SK-N-SH (cell line): Measurements from ENCODE around the gene DLGAP3. TPM values are rescaled to one million over a fixed set of nuclear protein-coding genes. Genes with fewer than 3 reads are reported as not detected.

Experiments used
- CTCF ChIA-PET: fragments of 300-600, 350-600 bp; formaldehyde crosslinking; extraction: SDS; loops from one replicate; lab custom pipeline; 2021; lab: Yijun Ruan, JAX
- POLR2A ChIA-PET: fragments of 350-600 bp; sonication (Branson Sonifier 250); formaldehyde crosslinking; extraction: SDS; loops from one replicate; lab custom pipeline; 2020; ENCODE audit warnings: antibody characterized with exemption, inconsistent platforms; lab: Yijun Ruan, JAX
- DNase-seq: peaks from one replicate; pipeline ENCODE4 v3.0.0; 2012
- H2AFZ ChIP-seq: fragments of 200-600 bp; sonication (generic); 2 replicates; pipeline ENCODE4 v1.8.1; 2016; ENCODE audit warnings: antibody characterized with exemption, mild to moderate bottlenecking, low read depth
- H3F3A ChIP-seq: fragments of 200-600 bp; sonication (generic); replicated peaks from 2 replicates; pipeline ENCODE3; 2016; ENCODE audit warnings: antibody characterized with exemption, mild to moderate bottlenecking; ENCODE audit not compliant: insufficient read depth
- H3K27ac ChIP-seq, 2 experiments: fragments of 200-500 bp in 1 of 2; fragments of 200-600 bp in 1 of 2; sonication (Bioruptor generic) in 1 of 2; sonication (generic), shearing (Covaris generic) in 1 of 2; 2 replicates each; pipeline versions ENCODE4 v1.5.1 to v1.6.1; 2014 to 2016; ENCODE audit warnings: low read depth in 2 of 2, inconsistent platforms in 1 of 2, low read length in 1 of 2, mild to moderate bottlenecking in 1 of 2, mixed read lengths in 1 of 2
- H3K27me3 ChIP-seq: fragments of 200-600 bp; sonication (generic), shearing (Covaris generic); 2 replicates; pipeline ENCODE4 v1.6.1; 2016; ENCODE audit warnings: mixed run types; ENCODE audit not compliant: insufficient read depth
- H3K36me3 ChIP-seq, 2 experiments: fragments of 200-500 bp in 1 of 2; fragments of 200-600 bp in 1 of 2; sonication (Bioruptor generic) in 1 of 2; sonication (generic) in 1 of 2; replicated peaks in 1 of 2; 2 replicates each; pipeline versions ENCODE3 to v1.5.1; 2014 to 2016; ENCODE audit warnings: low read length in 1 of 2, mild to moderate bottlenecking in 1 of 2; ENCODE audit not compliant: insufficient read depth in 2 of 2, control insufficient read depth in 1 of 2
- H3K4me1 ChIP-seq, 2 experiments: fragments of 200-500 bp in 1 of 2; fragments of 200-600 bp in 1 of 2; sonication (Bioruptor generic) in 1 of 2; sonication (generic), shearing (Covaris generic) in 1 of 2; 2 replicates each; pipeline versions ENCODE4 v1.5.1 to v1.6.1; 2014 to 2016; ENCODE audit warnings: low read depth in 1 of 2, low read length in 1 of 2, mixed run types in 1 of 2; ENCODE audit not compliant: insufficient read depth in 2 of 2, control insufficient read depth in 1 of 2
- H3K4me2 ChIP-seq: fragments of 200-600 bp; sonication (generic), shearing (Covaris generic); 2 replicates; pipeline ENCODE4 v1.6.1; 2017; ENCODE audit warnings: mixed run types
- H3K4me3 ChIP-seq, 2 experiments: fragments of 200-500 bp in 1 of 2; fragments of 200-600 bp in 1 of 2; sonication (Bioruptor generic) in 1 of 2; sonication (generic), shearing (Covaris generic) in 1 of 2; 2 replicates each; pipeline versions ENCODE4 v1.5.1 to v1.8.1; 2014 to 2016; ENCODE audit warnings: low read depth in 2 of 2, inconsistent platforms in 1 of 2, low read length in 1 of 2, mild to moderate bottlenecking in 1 of 2, mixed read lengths in 1 of 2, moderate library complexity in 1 of 2
- H3K79me2 ChIP-seq: fragments of 200-600 bp; sonication (generic); 2 replicates; pipeline ENCODE4 v1.8.1; 2017; ENCODE audit warnings: mild to moderate bottlenecking; ENCODE audit not compliant: insufficient read depth
- H3K9ac ChIP-seq: fragments of 200-600 bp; sonication (generic); 2 replicates; pipeline ENCODE4 v1.6.1; 2017; ENCODE audit warnings: mixed run types
- H3K9me2 ChIP-seq: fragments of 200-600 bp; sonication (generic); 2 replicates; pipeline ENCODE4 v1.6.1; 2017; ENCODE audit warnings: mixed run types
- H3K9me3 ChIP-seq: fragments of 200-600 bp; sonication (generic); 2 replicates; pipeline ENCODE4 v1.6.1; 2017; ENCODE audit warnings: mixed run types, mild to moderate bottlenecking, moderate library complexity
- H4K20me1 ChIP-seq: fragments of 200-600 bp; sonication (generic); 2 replicates; pipeline ENCODE4 v1.6.1; 2017; ENCODE audit warnings: mild to moderate bottlenecking, mixed run types; ENCODE audit not compliant: insufficient read depth
- CHD2 ChIP-seq: fragments of 150-350 bp; IDR thresholded peaks from 2 replicates; pipeline ENCODE4 v1.6.1; 2018; ENCODE audit warnings: low read length; ENCODE audit not compliant: partially characterized antibody
- EZH2phosphoT487 ChIP-seq: fragments of 200-600 bp; sonication (generic); IDR thresholded peaks from 2 replicates; pipeline ENCODE4 v1.6.1; 2017; ENCODE audit warnings: low read depth, mixed run types, mild to moderate bottlenecking, antibody characterized with exemption, moderate library complexity, borderline replicate concordance
- FOSL2 ChIP-seq: IDR thresholded peaks from 2 replicates; pipeline ENCODE4 v1.4.0; 2012; ENCODE audit warnings: low read depth, mild to moderate bottlenecking, moderate library complexity, borderline replicate concordance
- GABPA ChIP-seq: IDR thresholded peaks from 2 replicates; pipeline ENCODE4 v1.4.0; 2012; ENCODE audit warnings: low read depth, mild to moderate bottlenecking
- GATA2 ChIP-seq: sonication (generic); formaldehyde crosslinking; IDR thresholded peaks from 2 replicates; pipeline ENCODE4 v1.5.0; 2020; ENCODE audit warnings: mild to moderate bottlenecking, missing genetic modification reagents
- JUND ChIP-seq: IDR thresholded peaks from 2 replicates; pipeline ENCODE4 v1.4.0; 2012
- NRF1 ChIP-seq: IDR thresholded peaks from 2 replicates; pipeline ENCODE4 v1.6.1; 2012; ENCODE audit warnings: low read depth, mild to moderate bottlenecking, low read length
- SIN3A ChIP-seq: IDR thresholded peaks from 2 replicates; pipeline ENCODE4 v1.6.1; 2012; ENCODE audit warnings: low read depth, mild to moderate bottlenecking, low read length, moderate library complexity, borderline replicate concordance
- SMC3 ChIP-seq: IDR thresholded peaks from 2 replicates; pipeline ENCODE4 v1.6.1; 2012; ENCODE audit warnings: low read depth, low read length, improper control_type of control experiment
- TAF1 ChIP-seq: IDR thresholded peaks from 2 replicates; pipeline ENCODE4 v1.6.1; 2012; ENCODE audit warnings: low read depth, mild to moderate bottlenecking, low read length, moderate library complexity, borderline replicate concordance
- TEAD4 ChIP-seq: IDR thresholded peaks from 2 replicates; pipeline ENCODE4 v1.4.0; 2012; ENCODE audit warnings: mild to moderate bottlenecking, borderline replicate concordance; ENCODE audit not compliant: insufficient read depth
- YY1 ChIP-seq: IDR thresholded peaks from 2 replicates; pipeline ENCODE4 v1.4.0; 2012; ENCODE audit warnings: low read depth, mild to moderate bottlenecking
- WGBS: methylation state at CpG from one replicate; pipeline ENCODE4 v1.1.6; 2017; ENCODE audit warnings: low lambda C conversion rate; 5-methylcytosine and 5-hydroxymethylcytosine counted together
- polyA plus RNA-seq, 3 experiments: library from polyadenylated mRNA; depleted of rRNA; stranded (reverse); fragments of >200 nt; gene quantifications; 2 replicates each; pipeline ENCODE4 v1.2.3, GENCODE V29; 2012
- TF ChIP-seq, protein P1 (sequence below): fragments of 200-600 bp; sonication (generic); IDR thresholded peaks from 2 replicates; pipeline ENCODE4 v1.6.1; 2017; ENCODE audit warnings: antibody characterized with exemption, mild to moderate bottlenecking, moderate library complexity
- TF ChIP-seq, protein P2 (sequence below): fragments of 150-350 bp; IDR thresholded peaks from 2 replicates; pipeline ENCODE4 v1.6.1; 2016; ENCODE audit warnings: mild to moderate bottlenecking, low read depth, low read length
- TF ChIP-seq, protein P3 (sequence below): IDR thresholded peaks from 2 replicates; pipeline ENCODE4 v1.4.0; 2012; ENCODE audit warnings: low read depth, borderline replicate concordance
- TF ChIP-seq, protein P4 (sequence below): IDR thresholded peaks from 2 replicates; pipeline ENCODE4 v1.4.0; 2012; ENCODE audit warnings: low read depth
- TF ChIP-seq, protein P5 (sequence below): IDR thresholded peaks from 2 replicates; pipeline ENCODE4 v1.6.1; 2012; ENCODE audit warnings: mild to moderate bottlenecking, low read depth, low read length, moderate library complexity

The DLGAP3 gene
- polyA plus RNA-seq, 1 of the 3 experiments (the other 2 are of a cell fraction) = 0.15 TPM

DNA sequence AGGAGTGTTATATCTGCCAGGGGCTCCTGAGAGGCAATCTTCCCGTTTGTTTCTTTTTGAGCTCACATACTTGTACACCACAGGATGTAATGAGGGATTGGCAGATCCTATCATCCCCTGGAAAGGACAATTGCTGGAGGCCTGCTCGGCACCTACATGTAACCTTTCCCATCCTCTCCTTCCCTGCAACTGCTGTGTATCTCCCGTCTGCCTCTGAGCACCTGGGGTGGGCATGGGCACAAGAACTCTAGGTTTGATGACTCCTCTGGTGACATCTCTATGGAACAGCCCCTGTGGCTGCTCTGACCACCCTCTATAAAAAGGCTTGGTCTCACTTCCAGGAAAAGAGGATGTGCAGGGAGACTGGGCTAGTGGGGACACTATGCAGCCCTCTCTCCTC, 44.9 kb downstream of the DLGAP3 start:
- Histone ChIP-seq H3K27ac (no peak overlapping the region), H3K9ac (no peak overlapping the region), H3K36me3 (no peaks in the 10 kb centered on the region), H4K20me1 (no peaks in the 10 kb centered on the region), H3K4me3 (no peak overlapping the region), H3F3A (no peaks in the 10 kb centered on the region), H3K9me2 (no peaks in the 10 kb centered on the region), H3K79me2 (no peaks in the 10 kb centered on the region), H3K9me3 (no peaks in the 10 kb centered on the region), H2AFZ (no peak overlapping the region), H3K4me1 (no peaks in the 10 kb centered on the region), H3K27me3 (no peaks in the 10 kb centered on the region), H3K4me2 (no peak overlapping the region)
- DNase-seq = no peak
- ChIA-PET CTCF (interaction anchor here (1.1 to 1.3 kb wide), 2 partner anchors 18 to 103 kb away, joined by 3 to 5 read pairs; no protein-coding TSS in a partner anchor), POLR2A (no interaction called here)
- 38% methylated on average over 3 of the region's 3 CpGs for WGBS
- TF ChIP-seq TEAD4 = no peak
- TF ChIP-seq SMC3 = no peak
- TF ChIP-seq, protein P1, sequence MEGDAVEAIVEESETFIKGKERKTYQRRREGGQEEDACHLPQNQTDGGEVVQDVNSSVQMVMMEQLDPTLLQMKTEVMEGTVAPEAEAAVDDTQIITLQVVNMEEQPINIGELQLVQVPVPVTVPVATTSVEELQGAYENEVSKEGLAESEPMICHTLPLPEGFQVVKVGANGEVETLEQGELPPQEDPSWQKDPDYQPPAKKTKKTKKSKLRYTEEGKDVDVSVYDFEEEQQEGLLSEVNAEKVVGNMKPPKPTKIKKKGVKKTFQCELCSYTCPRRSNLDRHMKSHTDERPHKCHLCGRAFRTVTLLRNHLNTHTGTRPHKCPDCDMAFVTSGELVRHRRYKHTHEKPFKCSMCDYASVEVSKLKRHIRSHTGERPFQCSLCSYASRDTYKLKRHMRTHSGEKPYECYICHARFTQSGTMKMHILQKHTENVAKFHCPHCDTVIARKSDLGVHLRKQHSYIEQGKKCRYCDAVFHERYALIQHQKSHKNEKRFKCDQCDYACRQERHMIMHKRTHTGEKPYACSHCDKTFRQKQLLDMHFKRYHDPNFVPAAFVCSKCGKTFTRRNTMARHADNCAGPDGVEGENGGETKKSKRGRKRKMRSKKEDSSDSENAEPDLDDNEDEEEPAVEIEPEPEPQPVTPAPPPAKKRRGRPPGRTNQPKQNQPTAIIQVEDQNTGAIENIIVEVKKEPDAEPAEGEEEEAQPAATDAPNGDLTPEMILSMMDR = no peak
- TF ChIP-seq TAF1 = no peak
- no peak for TF ChIP-seq GATA2 (CRISPR knock-in tag)
- no peak for TF ChIP-seq EZH2phosphoT487
- TF ChIP-seq, protein P2, sequence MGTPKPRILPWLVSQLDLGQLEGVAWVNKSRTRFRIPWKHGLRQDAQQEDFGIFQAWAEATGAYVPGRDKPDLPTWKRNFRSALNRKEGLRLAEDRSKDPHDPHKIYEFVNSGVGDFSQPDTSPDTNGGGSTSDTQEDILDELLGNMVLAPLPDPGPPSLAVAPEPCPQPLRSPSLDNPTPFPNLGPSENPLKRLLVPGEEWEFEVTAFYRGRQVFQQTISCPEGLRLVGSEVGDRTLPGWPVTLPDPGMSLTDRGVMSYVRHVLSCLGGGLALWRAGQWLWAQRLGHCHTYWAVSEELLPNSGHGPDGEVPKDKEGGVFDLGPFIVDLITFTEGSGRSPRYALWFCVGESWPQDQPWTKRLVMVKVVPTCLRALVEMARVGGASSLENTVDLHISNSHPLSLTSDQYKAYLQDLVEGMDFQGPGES = no peak
- TF ChIP-seq FOSL2 = no peak
- TF ChIP-seq, protein P3, sequence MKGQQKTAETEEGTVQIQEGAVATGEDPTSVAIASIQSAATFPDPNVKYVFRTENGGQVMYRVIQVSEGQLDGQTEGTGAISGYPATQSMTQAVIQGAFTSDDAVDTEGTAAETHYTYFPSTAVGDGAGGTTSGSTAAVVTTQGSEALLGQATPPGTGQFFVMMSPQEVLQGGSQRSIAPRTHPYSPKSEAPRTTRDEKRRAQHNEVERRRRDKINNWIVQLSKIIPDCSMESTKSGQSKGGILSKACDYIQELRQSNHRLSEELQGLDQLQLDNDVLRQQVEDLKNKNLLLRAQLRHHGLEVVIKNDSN = no peak

DNA sequence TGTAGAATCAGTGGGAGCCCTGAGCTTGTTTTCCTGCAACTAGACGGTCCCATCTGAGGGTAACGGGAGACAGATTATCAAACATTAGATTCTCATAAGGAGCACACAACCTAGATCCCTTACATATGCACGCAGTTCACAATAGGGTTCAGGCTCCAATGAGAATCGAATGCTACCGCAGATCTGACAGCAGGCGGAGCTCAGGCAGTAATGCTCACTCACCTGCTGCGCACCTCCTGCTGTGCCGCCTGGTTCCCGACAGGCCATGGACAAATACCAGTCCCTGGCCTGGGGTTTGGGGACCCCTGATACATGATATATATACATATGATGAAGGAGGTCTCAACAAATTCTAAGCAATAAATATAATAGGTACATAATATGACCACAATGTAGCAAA, 50.2 kb downstream of the DLGAP3 start:
- POLR2A ChIA-PET = no interaction called here

More for the DNA sequence above, 50.2 kb downstream of the DLGAP3 start:
- Histone ChIP-seq H3K9ac (no peak overlapping the region), H2AFZ (no peak overlapping the region), H3K27me3 (peaks cover 5% of the 10 kb centered on the region; the same call in 1 of the 2 replicates)
- no peak for TF ChIP-seq GABPA
- TF ChIP-seq TEAD4 = no peak
- TF ChIP-seq SIN3A = no peak
- TF ChIP-seq YY1 = no peak
- TF ChIP-seq, protein P4, sequence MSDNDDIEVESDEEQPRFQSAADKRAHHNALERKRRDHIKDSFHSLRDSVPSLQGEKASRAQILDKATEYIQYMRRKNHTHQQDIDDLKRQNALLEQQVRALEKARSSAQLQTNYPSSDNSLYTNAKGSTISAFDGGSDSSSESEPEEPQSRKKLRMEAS = no peak
- no peak for TF ChIP-seq TAF1
- no peak for TF ChIP-seq FOSL2
- no peak for TF ChIP-seq SMC3
- TF ChIP-seq JUND = no peak
- no peak for TF ChIP-seq NRF1
- TF ChIP-seq CHD2 = no peak
- TF ChIP-seq GATA2 (CRISPR knock-in tag) = no peak
- TF ChIP-seq, protein P5, sequence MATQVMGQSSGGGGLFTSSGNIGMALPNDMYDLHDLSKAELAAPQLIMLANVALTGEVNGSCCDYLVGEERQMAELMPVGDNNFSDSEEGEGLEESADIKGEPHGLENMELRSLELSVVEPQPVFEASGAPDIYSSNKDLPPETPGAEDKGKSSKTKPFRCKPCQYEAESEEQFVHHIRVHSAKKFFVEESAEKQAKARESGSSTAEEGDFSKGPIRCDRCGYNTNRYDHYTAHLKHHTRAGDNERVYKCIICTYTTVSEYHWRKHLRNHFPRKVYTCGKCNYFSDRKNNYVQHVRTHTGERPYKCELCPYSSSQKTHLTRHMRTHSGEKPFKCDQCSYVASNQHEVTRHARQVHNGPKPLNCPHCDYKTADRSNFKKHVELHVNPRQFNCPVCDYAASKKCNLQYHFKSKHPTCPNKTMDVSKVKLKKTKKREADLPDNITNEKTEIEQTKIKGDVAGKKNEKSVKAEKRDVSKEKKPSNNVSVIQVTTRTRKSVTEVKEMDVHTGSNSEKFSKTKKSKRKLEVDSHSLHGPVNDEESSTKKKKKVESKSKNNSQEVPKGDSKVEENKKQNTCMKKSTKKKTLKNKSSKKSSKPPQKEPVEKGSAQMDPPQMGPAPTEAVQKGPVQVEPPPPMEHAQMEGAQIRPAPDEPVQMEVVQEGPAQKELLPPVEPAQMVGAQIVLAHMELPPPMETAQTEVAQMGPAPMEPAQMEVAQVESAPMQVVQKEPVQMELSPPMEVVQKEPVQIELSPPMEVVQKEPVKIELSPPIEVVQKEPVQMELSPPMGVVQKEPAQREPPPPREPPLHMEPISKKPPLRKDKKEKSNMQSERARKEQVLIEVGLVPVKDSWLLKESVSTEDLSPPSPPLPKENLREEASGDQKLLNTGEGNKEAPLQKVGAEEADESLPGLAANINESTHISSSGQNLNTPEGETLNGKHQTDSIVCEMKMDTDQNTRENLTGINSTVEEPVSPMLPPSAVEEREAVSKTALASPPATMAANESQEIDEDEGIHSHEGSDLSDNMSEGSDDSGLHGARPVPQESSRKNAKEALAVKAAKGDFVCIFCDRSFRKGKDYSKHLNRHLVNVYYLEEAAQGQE = no peak
- TF ChIP-seq, all 33 proteins: peak for 0
- H3F3A ChIP-seq = no peaks in the 10 kb centered on the region
- H3K9me2 ChIP-seq = no peaks in the 10 kb centered on the region
- no peaks in the 10 kb centered on the region for H3K36me3 ChIP-seq
- no peak overlapping the region for H3K4me2 ChIP-seq
- CTCF ChIA-PET = interaction anchor here (0.8 to 1.7 kb wide), 3 partner anchors 12 to 27 kb away, joined by 3 to 12 read pairs (median 4); no protein-coding TSS in a partner anchor
- H3K4me3 ChIP-seq = no peak overlapping the region
- H3K9me3 ChIP-seq = no peaks in the 10 kb centered on the region
- no peaks in the 10 kb centered on the region for H4K20me1 ChIP-seq
- no peak overlapping the region for H3K27ac ChIP-seq
- 87% methylated on average over 8 of the region's 9 CpGs for WGBS
- H3K4me1 ChIP-seq = no peaks in the 10 kb centered on the region
- H3K79me2 ChIP-seq = no peaks in the 10 kb centered on the region
- no peak for DNase-seq
